Activated gamma-delta T cell treated with anti-CD3 and anti-CD28 coated beads, Interleukin-2, amount 50 U/mL, for 16 hours (primary cell): Measurements from ENCODE around the gene ATG9A.

Experiments
- DNase-seq: peaks from one replicate; pipeline ENCODE4 v3.0.0-alpha.2; 2020; ENCODE audit warnings: low read depth

The ATG9A gene

DNA sequence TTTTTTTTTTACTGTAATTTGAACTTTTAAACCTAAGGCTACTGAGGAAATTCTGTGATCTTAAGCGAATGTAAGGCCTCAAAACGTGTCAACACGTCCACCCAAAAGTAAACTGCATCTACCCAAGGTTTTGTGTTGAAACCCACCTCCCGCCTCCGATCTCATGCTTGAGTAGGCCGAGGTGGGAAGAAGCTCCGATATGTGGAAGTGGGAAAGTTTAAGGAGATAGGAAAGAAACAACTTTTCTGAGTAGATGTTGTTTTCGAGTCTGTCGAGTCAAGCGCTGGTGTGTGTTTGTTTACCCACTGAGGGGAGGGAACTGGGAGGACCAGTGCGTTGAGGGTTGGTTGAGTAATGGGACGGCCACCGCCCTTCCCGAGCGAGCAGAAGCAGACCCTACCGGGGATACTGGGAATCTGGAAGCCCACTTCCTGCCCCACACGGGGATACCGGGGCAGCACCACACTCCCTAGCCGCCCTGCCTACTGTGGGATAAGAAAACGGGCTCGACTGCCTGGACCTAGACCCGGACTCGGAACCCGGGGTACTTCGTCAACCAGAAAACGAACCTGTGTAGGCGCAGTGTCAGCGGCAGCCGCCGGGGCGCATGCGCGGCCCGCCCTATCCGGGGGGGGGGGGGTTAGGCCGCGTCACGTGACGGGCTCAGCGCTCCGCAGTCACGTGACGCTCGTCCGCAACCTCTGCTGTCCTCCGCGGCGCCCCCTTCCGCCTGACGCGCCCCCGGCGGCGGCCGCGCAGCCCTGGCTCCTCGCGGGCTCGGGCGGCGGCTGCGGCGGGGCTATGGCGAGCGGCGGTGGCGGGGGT is 51.7 kb downstream of the ATG9A start, which contains the start of gene RETREG2:
Gene RETREG2 (plus strand): TSS at position 724 of the 825 bp plus-strand sequence. CDS start 78 bp downstream, at position 802.
- peak; percentile 65 for DNase-seq

DNA sequence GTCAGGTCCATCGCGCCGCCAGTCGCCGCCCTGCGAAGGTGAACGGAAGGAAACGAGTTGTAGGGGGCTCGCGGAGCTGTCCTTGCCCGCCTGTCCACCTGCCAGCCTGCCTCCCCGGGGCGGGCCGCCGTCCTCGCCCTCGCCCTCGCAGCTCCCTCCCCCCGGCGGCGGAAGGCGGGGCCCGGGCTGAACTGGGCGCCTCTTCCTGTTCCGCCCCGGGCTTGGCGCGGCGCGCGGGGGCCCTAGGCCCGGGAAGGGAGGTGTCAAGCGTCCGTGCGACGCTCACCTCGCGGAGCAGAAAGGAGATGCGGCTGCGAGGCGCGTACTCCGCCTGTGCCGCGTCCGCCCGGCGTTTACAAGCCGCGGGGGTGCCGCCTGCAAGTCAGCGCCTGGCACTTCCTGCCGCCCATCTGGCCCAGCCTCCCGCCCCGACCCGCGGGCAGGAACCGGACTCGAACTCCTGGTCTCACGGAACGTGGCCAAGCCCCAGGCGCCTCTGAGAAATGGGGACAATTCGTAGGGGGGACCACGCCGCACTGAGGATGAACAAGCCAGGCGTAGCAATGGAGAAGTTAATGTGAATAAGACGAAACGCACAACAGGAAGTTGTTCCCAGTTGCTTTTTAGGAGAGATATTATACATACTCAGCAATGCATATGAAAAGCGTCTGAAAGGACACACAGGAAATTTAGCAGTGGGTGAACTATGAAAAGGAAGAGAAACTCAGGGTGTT is 52.5 kb downstream of the ATG9A start, which contains the start of gene CNPPD1:
Gene CNPPD1 (minus strand): TSS at position 108 of the 734 bp plus-strand sequence. CDS start 97 bp downstream, at position 11.
- DNase-seq, result peak; percentile 78

DNA sequence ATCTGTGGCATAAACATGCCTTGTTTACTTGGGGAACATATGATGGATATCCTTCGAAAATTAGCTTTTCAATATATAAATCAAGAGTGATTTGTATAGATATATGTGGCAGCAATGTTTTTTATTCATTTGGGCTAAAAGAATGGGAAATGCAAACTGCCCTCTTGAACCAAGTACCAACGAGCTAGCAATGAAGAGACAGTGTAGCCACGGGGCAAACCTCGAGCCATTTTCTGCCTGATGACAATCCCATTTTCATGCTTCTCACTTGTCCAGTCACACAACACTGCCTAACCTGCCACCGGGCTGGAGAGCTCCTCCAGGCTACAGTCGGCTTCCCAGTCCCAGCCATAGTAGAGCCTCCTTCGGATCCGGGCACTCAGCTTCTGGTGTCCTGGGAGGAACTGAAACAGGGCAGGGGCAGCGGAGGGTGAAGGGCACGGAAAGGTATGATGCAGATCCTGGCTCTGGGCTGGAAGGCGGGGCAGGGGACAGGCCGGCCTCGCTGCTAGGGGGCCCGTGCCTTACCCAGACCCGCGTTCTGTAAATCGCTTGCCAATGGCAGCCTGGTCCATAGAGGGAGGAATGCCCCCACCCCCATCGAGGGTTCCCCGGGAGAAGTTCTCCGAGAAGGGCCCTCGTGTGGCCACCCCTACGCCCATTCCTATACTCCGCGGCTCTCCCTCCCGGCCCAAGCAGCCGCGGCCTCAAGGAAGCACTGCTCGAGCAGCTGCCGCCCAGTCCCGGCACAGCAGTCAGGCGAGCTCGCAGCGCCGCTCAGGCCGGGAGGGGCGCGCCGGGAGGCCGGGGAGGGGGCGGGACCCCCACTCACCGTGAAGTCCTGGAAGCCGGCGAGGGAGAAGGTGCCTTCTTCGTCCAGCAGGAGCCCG is 53.3 kb downstream of the ATG9A start:
- DNase-seq, result no peak

DNA sequence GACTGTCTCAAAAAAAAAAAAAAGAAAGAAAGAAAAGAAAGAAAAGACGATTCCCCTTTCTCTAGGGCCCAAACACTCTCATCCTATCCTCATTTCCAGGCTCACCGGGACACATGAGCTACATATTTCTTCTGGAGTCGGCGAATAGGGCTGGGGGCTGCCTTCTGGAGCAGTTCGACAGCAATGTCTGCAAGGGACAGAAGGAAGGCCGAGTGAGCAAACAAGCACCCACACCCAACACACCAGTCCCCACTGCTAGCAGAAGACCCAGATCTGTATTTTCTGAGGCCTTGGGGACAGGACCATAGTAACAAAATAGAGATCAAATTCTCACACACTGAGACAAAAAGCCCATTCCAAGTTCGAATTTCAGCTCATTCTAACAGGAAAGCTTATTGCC is 54.0 kb downstream of the ATG9A start:
- DNase-seq, result no peak

DNA sequence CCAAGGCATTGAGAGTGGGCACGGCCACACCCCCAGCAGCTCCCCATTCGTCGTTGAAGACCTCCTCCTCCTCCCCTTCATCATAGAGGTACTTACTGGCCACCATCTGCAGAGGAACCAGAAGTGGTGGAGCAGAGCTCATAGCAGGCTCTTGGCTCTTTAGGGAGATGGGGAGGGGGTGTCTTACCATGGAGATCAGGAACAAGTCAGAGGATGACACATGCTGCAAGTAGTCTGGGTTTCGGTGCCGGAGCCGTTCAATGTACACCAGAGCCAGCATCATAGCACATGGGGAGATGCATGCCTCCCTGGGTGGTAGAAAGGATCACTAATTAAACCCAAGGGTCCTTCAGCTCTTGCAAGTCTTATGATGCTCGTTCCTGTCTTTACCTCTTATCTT is 54.6 kb downstream of the ATG9A start:
- DNase-seq, result no peak

DNA sequence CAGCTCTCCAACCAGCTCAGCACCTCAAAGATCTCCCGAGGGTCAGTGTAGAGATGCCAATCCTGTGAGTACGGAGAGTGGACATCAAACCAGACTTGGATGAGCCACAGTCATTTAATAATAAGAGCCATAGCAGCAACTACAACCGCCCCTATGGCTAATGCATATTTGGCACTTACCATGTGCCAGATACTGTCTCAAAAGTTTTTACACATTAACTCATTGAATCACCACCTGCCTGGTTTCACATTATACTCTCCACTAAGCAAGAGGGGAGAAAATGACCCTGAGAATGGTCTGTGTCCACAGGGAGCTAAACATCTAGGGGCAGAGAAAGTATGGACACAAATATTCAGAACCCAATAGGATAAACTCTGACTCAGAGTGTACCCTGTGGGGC is 55.3 kb downstream of the ATG9A start:
- no peak for DNase-seq

DNA sequence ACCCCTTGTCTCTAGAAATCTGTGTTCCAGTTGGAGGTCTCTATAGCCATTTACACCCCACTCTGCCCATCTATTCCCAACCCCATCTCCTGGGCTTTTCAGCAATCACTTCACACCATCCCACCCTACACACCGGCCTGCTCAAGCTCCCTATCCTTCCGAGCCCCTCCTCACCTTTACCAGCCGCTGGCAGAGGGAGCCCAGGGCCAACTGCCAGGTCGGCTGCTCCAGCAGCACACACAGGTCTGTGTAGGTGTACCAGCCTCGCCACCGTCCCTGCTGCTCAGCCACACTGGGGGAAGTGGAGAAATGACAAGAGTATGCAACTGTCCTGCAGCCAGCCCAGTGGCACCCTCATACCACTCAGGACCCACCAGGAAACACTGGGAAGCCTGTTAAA is 56.3 kb downstream of the ATG9A start:
- no peak for DNase-seq

DNA sequence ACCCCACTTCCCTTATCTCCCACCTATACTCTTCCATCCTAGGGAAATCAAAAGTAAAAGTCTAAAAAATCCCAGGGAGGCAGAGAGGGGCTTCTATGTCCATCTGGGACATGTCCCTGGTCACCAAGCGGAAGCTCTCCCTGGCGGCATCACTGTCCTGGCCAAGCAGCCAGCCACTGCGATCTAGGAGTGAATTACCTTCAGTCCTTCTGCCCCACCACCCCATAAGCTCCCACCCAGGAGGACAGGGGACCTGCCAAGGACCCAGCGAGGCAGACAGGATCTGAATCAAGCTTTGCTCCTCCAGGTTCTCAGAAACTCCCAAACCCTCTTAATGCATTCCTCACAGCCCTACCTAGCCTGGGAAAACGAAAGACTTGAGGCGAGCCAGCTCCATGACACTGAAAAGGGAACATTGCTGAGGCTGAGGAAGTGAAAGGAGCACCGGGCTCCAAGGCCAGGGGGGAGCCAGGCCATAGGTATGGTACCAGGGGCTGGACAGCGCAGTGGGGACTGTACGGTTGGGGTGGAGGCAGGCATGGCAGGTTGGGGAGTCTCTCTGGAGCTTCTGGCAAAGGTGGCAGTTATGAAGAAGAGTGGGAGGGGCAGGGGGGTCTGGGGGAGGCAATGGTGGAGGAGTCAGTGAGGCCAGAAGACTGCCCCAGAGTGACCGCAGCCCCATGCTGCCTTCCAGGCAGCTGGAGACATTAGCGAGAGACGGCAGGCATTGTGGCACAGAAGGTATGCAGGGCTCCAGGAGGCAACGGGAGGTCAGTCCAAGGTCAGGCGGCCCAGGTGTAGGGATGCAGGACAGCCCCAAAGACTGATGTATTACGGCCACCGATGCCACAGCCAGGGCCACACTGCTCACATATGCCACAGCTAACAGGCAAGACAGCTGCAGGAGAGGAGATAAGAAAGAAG is 56.9 kb downstream of the ATG9A start:
- no peak for DNase-seq

DNA sequence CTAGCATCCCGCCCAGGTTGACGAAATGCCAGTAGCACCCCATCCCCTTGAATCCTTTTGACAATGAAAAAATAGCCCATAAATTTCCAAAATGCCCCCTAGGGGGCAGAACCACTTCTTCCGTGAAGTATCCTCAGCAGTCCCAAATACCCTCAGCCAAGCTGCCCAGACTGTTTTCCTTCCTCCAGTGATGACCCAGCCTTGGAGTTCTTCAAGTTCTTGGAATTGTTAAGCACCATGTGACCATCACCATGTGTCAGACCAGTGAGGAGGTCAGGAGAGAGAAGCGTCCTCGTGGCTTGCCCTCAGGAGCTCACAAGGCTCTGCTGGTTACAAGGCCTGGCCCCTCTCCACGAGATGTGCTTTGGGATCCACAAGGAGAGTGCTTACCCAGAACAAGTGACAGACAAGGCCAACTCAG is 58.2 kb downstream of the ATG9A start:
- no peak for DNase-seq

DNA sequence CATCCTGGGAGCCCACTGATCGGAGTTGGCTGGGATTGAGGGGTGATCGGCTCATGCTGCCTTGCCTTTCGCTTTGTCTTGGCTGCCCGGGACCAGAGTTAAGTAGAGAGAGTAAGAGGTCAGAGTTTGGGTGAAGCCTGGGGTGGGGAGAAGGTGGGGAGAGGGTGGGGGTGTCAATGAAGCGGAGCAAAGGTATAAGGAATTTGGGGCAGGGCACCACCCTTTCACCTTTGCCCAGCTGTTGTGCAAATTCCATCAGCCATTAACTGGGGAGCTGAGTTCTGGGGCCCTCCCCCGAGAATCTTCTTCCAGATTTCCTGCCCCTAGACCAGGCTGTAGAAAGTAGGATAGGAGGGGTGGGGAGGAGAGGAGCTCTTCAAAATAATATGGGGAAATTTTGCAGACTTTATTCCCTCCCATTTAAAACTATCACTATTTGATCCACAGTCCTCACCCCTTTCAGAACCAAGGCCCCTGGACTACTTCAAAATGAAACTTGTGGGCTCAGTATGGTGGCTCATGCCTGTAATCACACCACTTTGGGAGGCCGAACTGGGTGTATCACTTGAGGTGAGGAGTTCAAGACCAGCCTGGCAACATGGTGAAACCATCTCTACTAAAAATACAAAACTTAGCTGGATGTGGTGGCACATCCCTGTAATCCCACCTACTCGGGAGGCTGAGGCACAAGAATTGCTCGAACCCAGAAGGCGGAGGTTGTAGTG is 59.3 kb downstream of the ATG9A start, which contains the start of gene SLC23A3:
Gene SLC23A3 (minus strand): TSS at position 100 of the 725 bp plus-strand sequence. CDS start 45 bp downstream, at position 55.
- no peak for DNase-seq
